SU-DHL-6 (cell line): ENCODE data around the gene LHX2.

ENCODE experiments used
- H2AFZ ChIP-seq: fragments of 200-600 bp; sonication (generic); 2 replicates; pipeline ENCODE4 v1.6.1; 2014; ENCODE audit warnings: low read depth, mild to moderate bottlenecking, moderate library complexity, mixed read lengths, antibody characterized with exemption, low read length; ENCODE audit not compliant: severe bottlenecking
- H3F3A ChIP-seq: fragments of 200-600 bp; shearing (Covaris generic); 2 replicates; pipeline ENCODE4 v1.6.0; 2016; ENCODE audit warnings: antibody characterized with exemption, mild to moderate bottlenecking; ENCODE audit not compliant: insufficient read depth
- H3K27ac ChIP-seq: fragments of 200-600 bp; sonication (generic); 2 replicates; pipeline ENCODE4 v1.5.1; 2016; ENCODE audit warnings: low read depth, mild to moderate bottlenecking, low read length, moderate library complexity, mixed read lengths
- H3K27me3 ChIP-seq: fragments of 200-600 bp; sonication (generic), shearing (Covaris generic); 2 replicates; pipeline ENCODE4 v1.6.0; 2014; ENCODE audit warnings: mild to moderate bottlenecking, low read length
- H3K36me3 ChIP-seq: fragments of 200-600 bp; sonication (generic); 2 replicates; pipeline ENCODE4 v1.6.1; 2014; ENCODE audit warnings: mild to moderate bottlenecking, low read length, mixed read lengths
- H3K4me2 ChIP-seq: fragments of 300-600, 200-600 bp; shearing (Covaris generic), sonication (generic); 2 replicates; pipeline ENCODE4 v1.6.0; 2014; ENCODE audit warnings: low read length, low read depth, mild to moderate bottlenecking; ENCODE audit not compliant: poor library complexity, severe bottlenecking
- H3K4me3 ChIP-seq: fragments of 200-600 bp; sonication (generic); 2 replicates; pipeline ENCODE4 v1.5.1; 2014; ENCODE audit warnings: antibody characterized with exemption, low read length, mild to moderate bottlenecking, mixed read lengths; ENCODE audit not compliant: insufficient read depth, poor library complexity, severe bottlenecking
- H3K79me2 ChIP-seq: fragments of 200-600 bp; sonication (generic); 2 replicates; pipeline ENCODE4 v1.6.1; 2014; ENCODE audit warnings: mild to moderate bottlenecking, low read length, moderate library complexity; ENCODE audit not compliant: insufficient read depth
- H3K9ac ChIP-seq: fragments of 200-600 bp; sonication (generic); 2 replicates; pipeline ENCODE4 v1.7.0; 2014; ENCODE audit warnings: mild to moderate bottlenecking, low read length
- H3K9me2 ChIP-seq: fragments of 200-600 bp; sonication (generic); replicated peaks from 2 replicates; pipeline ENCODE4 v1.6.1; 2014; ENCODE audit warnings: low read length; ENCODE audit not compliant: insufficient read depth
- H3K9me3 ChIP-seq: fragments of 200-600 bp; sonication (generic); 2 replicates; pipeline ENCODE4 v1.6.1; 2014; ENCODE audit warnings: low read length, mixed read lengths; ENCODE audit not compliant: insufficient read depth
- H4K20me1 ChIP-seq: fragments of 200-600 bp; sonication (generic); 2 replicates; pipeline ENCODE4 v1.6.1; 2014; ENCODE audit warnings: low read depth, mild to moderate bottlenecking, antibody characterized with exemption, low read length, moderate library complexity, mixed read lengths
- CTCF ChIP-seq: fragments of 200-600 bp; sonication (generic); IDR thresholded peaks from one replicate; pipeline ENCODE4 v1.5.1; 2017; ENCODE audit warnings: antibody characterized with exemption, mild to moderate bottlenecking, low read length, moderate library complexity; ENCODE audit not compliant: insufficient read depth, poor library complexity, severe bottlenecking
- EZH2phosphoT487 ChIP-seq: fragments of 200-600 bp; sonication (generic), shearing (Covaris generic); conservative IDR thresholded peaks from 2 replicates; pipeline ENCODE4 v1.6.1; 2018; ENCODE audit warnings: mild to moderate bottlenecking, antibody characterized with exemption, low read length, moderate library complexity, mixed read lengths

Gene LHX2

GRCh38 chr9:124005029-124005771 lies 6.4 kb upstream of the LHX2 start:
- TF ChIP-seq EZH2phosphoT487 (no peak), CTCF (no peak)
- H3K36me3 ChIP-seq: no peaks in the 10 kb centered on the region
- H3K9me2 ChIP-seq: no peaks in the 10 kb centered on the region
- H2AFZ ChIP-seq: no peak overlapping the region
- no peaks in the 10 kb centered on the region for H3K27me3 ChIP-seq
- H3K4me3 ChIP-seq: no peak overlapping the region
- no peaks in the 10 kb centered on the region for H4K20me1 ChIP-seq
- H3K9me3 ChIP-seq: no peaks in the 10 kb centered on the region
- H3K4me2 ChIP-seq: no peak overlapping the region
- H3K9ac ChIP-seq: no peak overlapping the region
- H3K79me2 ChIP-seq: no peaks in the 10 kb centered on the region
- no peak overlapping the region for H3K27ac ChIP-seq
- H3F3A ChIP-seq: no peaks in the 10 kb centered on the region

GRCh38 chr9:124006448-124007361 lies 4.9 kb upstream of the LHX2 start:
- no peak overlapping the region for H3K4me3 ChIP-seq
- no peaks in the 10 kb centered on the region for H3K9me3 ChIP-seq
- no peaks in the 10 kb centered on the region for H3K27me3 ChIP-seq
- H3K27ac ChIP-seq: no peak overlapping the region
- no peaks in the 10 kb centered on the region for H4K20me1 ChIP-seq
- TF ChIP-seq CTCF (no peak), EZH2phosphoT487 (no peak)
- no peaks in the 10 kb centered on the region for H3K36me3 ChIP-seq
- no peaks in the 10 kb centered on the region for H3F3A ChIP-seq
- H3K9ac ChIP-seq: no peak overlapping the region
- H3K79me2 ChIP-seq: no peaks in the 10 kb centered on the region
- no peak overlapping the region for H2AFZ ChIP-seq
- H3K9me2 ChIP-seq: no peaks in the 10 kb centered on the region
- H3K4me2 ChIP-seq: no peak overlapping the region

GRCh38 chr9:124007565-124008302 lies 3.8 kb upstream of the LHX2 start:
- Histone ChIP-seq H3K9me3 (no peaks in the 10 kb centered on the region), H3F3A (no peaks in the 10 kb centered on the region), H3K27ac (no peak overlapping the region), H3K9ac (no peak overlapping the region), H2AFZ (no peak overlapping the region), H4K20me1 (no peaks in the 10 kb centered on the region), H3K27me3 (no peaks in the 10 kb centered on the region), H3K4me2 (no peak overlapping the region), H3K9me2 (no peaks in the 10 kb centered on the region), H3K4me3 (no peak overlapping the region), H3K79me2 (no peaks in the 10 kb centered on the region), H3K36me3 (no peaks in the 10 kb centered on the region)
- no peak for TF ChIP-seq EZH2phosphoT487
- no peak for TF ChIP-seq CTCF
